Measurements from ENCODE around the gene PTPRT. TPM values are rescaled to one million over a fixed set of nuclear protein-coding genes. Genes with fewer than 3 reads are reported as not detected.

The PTPRT gene
- total RNA-seq, 4 donors from 2014 or later = under 0.01 to 2.1 TPM; not detected in 2

GRCh38 chr20:43034981-43035724 is 154.6 kb downstream of the PTPRT start:
- no peak for TF ChIP-seq POLR2A (IDR thresholded peaks at IDR 0.05)
- no peak for TF ChIP-seq CTCF (IDR thresholded peaks at IDR 0.05)
- Histone ChIP-seq H3K27ac (no peak overlapping the region), H3K9me3 (no peaks in the 10 kb centered on the region), H3K4me1 (no peaks in the 10 kb centered on the region), H3K4me3 (no peak overlapping the region), H3K36me3 (no peaks in the 10 kb centered on the region), H3K27me3 (no peaks in the 10 kb centered on the region)
- intact Hi-C loops (cut with DNase I; ENCODE audit: low total_unique reads) = no loop called here
- DNase-seq = no peak

- Histone ChIP-seq H3K4me1 (no peaks in the 10 kb centered on the region), H3K27ac (no peak overlapping the region), H3K9me3 (no peaks in the 10 kb centered on the region), H3K4me3 (no peak overlapping the region), H3K27me3 (no peaks in the 10 kb centered on the region), H3K36me3 (no peaks in the 10 kb centered on the region)
- intact Hi-C loops (cut with DNase I; ENCODE audit: low total_unique reads) = no loop called here
- no peak for TF ChIP-seq POLR2A (IDR thresholded peaks at IDR 0.05)
- no peak for TF ChIP-seq CTCF (IDR thresholded peaks at IDR 0.05)
- no peak for DNase-seq
Observed at GRCh38 chr20:43032459-43032858, 157.2 kb downstream of the PTPRT start.

GRCh38 chr20:43029176-43029575 is 160.5 kb downstream of the PTPRT start:
- H3K4me3 ChIP-seq = no peak overlapping the region

GRCh38 chr20:43028470-43028869 is 161.2 kb downstream of the PTPRT start:
- Histone ChIP-seq H3K27ac (no peak overlapping the region), H3K4me1 (no peaks in the 10 kb centered on the region), H3K9me3 (no peaks in the 10 kb centered on the region), H3K27me3 (no peaks in the 10 kb centered on the region), H3K4me3 (no peak overlapping the region), H3K36me3 (no peaks in the 10 kb centered on the region)
- TF ChIP-seq POLR2A (IDR thresholded peaks at IDR 0.05) = no peak
- no peak for TF ChIP-seq CTCF (IDR thresholded peaks at IDR 0.05)
- no peak for DNase-seq
- intact Hi-C loops (cut with DNase I; ENCODE audit: low total_unique reads) = no loop called here

More at GRCh38 chr20:43029176-43029575, 160.5 kb downstream of the PTPRT start:
- TF ChIP-seq POLR2A (IDR thresholded peaks at IDR 0.05) (no peak), CTCF (IDR thresholded peaks at IDR 0.05) (no peak)
- Histone ChIP-seq H3K4me1 (no peaks in the 10 kb centered on the region), H3K9me3 (no peaks in the 10 kb centered on the region), H3K27me3 (no peaks in the 10 kb centered on the region), H3K27ac (no peak overlapping the region), H3K36me3 (no peaks in the 10 kb centered on the region)
- intact Hi-C loops (cut with DNase I; ENCODE audit: low total_unique reads) = no loop called here
- DNase-seq = no peak

- H3K4me1 ChIP-seq = no peaks in the 10 kb centered on the region
- intact Hi-C loops (cut with DNase I; ENCODE audit: low total_unique reads) = no loop called here
- no peak for TF ChIP-seq POLR2A (IDR thresholded peaks at IDR 0.05)
- H3K27ac ChIP-seq = no peak overlapping the region
- no peak overlapping the region for H3K4me3 ChIP-seq
- no peaks in the 10 kb centered on the region for H3K27me3 ChIP-seq
- DNase-seq = no peak
- H3K36me3 ChIP-seq = no peaks in the 10 kb centered on the region
- H3K9me3 ChIP-seq = no peaks in the 10 kb centered on the region
Observed at GRCh38 chr20:43023836-43024235, 165.9 kb downstream of the PTPRT start.

Data from uterus (tissue), 4 donors.